Eye (tissue), 1 donor: ENCODE results near the gene CPD.
A peak's percentile ranks its signal among the peaks of the same experiment; 100 is the strongest.
"Not testable (repeated sequence)": the region's sequence is repeated elsewhere in the genome, so short reads cannot be mapped to it uniquely, and the experiment has no call there.

Experiments used
- DNase-seq: peaks from one replicate; pipeline ENCODE4 v3.0.0-alpha.2; 2015

CPD gene

DNA sequence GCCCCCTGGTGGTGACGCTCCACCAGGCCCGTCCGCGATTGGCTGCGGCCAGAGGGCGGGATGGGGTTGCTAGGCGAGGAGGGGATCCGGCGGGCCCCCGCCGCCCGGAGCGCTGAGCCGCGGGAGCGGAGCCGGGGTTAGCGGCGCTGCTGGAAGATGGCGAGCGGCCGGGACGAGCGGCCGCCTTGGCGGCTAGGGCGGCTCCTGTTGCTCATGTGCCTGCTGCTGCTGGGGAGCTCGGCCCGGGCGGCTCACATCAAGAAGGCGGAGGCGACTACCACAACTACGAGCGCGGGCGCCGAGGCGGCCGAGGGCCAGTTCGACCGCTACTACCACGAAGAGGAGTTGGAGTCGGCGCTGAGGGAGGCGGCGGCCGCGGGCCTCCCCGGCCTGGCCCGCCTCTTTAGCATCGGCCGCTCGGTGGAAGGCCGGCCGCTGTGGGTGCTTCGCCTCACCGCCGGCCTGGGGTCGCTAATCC lies at the start of gene CPD:
Gene CPD, plus strand, starts transcription at position 103 of the 478 bp plus-strand sequence. Its CDS starts 54 bp downstream, at position 157.
- DNase-seq = peak; percentile 98

DNA sequence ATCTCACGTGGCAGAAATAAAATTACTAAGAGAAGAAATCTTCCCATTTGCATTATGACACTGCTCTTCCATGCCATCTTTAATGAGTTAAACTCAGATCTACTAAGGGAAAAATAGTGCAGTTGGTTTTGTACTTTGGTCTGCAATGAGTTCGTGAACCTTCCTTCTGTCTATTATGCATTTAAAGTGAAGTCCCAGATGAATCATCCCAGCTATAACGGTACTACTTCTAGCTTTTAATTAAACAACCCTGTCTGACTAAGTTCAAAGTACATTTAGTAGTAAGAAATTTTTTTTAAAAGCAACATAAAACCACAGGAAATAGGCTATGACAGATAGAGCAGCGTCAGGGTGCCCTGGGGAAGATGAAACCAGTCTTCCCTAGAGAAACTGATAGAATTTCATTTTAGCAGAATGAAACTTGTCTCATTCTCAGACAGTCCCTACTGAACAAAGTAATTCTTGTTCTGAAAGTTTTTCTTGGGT lies 46.6 kb upstream of the CPD start:
- no peak for DNase-seq

GRCh38 chr17:30333503-30334360 lies 45.0 kb upstream of the CPD start, which contains the start of gene TMIGD1:
Gene TMIGD1, minus strand, starts transcription at chr17:30334057. Its CDS starts 1,924 bp downstream, at chr17:30332133.
- no peak for DNase-seq

- DNase-seq = no peak
Observed at GRCh38 chr17:30334421-30334820, 44.3 kb upstream of the CPD start.

GRCh38 chr17:30336369-30337171 lies 42.2 kb upstream of the CPD start:
- DNase-seq = peak; percentile 27

- DNase-seq = no peak
Observed at GRCh38 chr17:30337393-30337999, 41.2 kb upstream of the CPD start.

DNA sequence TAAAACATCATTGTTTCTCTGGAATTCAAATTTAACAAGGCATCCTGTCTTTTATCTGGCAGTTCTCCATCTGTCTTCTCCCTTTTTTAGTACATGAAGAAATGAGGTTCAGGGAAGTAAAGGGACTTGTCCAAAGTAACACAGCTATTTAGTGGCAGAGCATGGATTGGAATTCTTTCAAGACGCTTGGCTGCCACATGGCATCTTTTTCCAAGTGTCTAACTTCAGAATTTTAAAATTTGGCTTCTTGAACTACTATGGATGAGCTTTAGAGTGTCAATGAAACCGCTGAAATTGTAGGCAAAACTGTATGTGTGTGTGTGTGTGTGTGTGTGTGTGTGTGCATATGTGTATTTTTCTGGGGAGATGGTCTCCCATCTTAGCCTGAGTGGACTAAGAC lies 39.6 kb upstream of the CPD start:
- no peak for DNase-seq

- no peak for DNase-seq
Observed at GRCh38 chr17:30340801-30341356, 37.8 kb upstream of the CPD start.

GRCh38 chr17:30341703-30342249 lies 37.0 kb upstream of the CPD start:
- DNase-seq = no peak

DNA sequence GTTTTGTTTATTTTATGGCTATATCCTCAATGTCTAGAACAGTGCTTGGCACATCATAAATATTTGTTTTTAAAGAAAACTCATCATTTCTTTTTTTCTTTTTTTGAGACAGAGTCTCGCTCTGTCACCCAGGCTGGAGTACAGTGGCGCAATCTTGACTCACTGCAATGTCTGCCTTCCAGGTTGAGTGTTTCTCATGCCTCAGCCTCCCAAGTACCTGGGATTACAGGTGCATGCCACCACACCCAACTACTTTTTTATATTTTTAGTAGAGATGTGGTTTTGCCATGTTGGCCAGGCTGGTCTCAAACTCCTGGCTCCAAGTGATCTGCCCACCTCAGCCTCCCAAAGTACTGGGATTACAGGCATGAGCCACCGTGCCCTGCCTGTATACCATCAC lies 35.5 kb upstream of the CPD start:
- not testable (repeated sequence) for DNase-seq

DNA sequence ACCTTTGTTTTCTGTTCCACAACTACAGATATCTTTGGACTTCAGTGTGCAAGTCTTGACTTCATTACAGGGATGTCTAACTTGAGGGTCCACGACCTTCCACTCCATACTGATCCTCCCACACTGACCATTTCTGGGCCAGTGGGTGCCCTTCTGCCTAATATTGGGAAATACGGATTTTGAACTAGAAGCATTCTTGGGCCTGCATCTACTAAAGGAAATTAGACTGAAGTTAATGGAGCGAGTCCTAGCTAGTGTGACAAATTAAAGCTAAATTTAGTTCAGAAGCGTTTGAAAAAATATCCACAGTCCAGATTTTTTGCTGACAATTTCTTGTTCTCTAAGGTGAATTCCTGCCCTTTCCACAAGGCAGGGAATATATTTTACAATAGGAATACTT lies 34.9 kb upstream of the CPD start:
- no peak for DNase-seq

DNA sequence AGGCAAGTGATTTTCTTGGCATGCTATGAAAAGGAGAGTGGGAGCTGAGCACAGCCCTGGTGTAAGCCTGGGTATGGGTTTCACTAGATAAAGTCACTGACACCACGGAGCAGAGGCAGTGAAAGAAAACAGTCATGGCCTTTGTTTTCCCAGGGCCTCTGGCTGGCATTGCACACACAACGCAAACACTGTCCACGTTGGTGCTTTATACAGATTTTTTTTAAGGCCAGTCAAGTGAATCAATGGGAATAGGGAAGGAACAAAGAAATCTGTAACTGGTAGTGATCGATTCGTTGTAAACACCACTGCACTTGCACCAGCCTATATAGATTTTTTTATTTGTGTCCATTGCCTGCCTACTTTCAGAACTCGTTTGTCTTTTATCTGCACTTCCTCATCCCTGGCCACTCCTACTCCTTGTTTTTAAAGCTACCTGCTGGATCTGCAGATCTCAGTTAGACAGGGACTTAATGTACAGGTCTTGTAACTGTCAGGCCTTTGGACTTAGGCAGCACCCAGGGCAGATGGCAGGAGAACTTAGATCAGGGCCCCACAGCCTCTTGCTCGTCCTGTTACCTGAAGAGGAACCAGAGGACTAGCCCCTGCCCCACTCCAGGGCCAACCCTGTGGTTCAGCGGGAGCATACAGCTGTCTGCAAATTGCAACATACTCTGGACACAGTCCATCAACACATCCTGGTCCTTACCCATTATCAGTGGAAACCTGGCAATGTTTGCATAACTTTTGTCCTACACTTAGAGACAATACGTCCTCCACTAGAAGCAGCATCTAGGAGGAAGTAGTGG lies 34.2 kb upstream of the CPD start:
- DNase-seq = peak; percentile 18

DNA sequence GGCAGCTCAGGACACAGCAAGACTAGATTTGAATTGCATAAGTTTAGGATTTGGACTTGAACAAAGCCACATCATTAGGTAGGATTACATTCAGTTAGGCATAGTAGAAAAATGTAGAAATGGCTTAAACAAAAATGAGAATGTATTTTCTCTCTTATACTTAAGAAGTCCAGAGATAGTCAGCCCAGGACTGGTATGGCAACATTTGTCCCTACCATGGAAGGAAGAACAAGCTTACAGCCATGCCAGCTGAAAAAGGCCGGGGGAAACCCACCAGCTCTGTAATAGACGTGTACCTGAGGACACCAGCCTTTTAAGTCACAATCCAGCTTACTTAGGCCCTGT lies 33.7 kb upstream of the CPD start:
- no peak for DNase-seq

DNA sequence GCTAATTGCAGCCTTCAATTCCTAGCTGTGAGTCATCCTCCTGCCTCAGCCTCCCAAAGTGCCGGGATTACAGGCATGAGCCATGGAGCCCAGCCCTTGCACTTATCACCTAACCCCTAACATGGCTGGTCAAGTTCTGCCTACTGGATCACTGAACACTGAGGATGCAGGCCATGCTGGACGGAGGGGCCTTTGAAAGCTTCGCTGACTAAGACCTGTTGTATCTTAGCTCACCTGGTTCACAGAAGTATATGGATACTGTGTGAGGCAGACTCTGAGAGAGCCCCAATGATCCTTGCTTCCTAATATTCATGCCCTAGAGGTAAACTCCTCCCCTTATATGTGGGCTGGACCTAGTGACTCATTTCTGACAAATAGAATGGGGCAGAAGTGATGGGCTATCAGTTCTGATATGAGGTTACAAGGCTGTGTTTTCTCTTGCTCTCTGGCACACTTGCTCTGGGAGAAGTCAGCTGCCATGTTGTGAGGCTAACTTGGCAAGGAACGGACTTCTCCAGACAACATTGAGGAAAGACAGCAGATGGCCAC lies 33.1 kb upstream of the CPD start:
- no peak for DNase-seq

DNA sequence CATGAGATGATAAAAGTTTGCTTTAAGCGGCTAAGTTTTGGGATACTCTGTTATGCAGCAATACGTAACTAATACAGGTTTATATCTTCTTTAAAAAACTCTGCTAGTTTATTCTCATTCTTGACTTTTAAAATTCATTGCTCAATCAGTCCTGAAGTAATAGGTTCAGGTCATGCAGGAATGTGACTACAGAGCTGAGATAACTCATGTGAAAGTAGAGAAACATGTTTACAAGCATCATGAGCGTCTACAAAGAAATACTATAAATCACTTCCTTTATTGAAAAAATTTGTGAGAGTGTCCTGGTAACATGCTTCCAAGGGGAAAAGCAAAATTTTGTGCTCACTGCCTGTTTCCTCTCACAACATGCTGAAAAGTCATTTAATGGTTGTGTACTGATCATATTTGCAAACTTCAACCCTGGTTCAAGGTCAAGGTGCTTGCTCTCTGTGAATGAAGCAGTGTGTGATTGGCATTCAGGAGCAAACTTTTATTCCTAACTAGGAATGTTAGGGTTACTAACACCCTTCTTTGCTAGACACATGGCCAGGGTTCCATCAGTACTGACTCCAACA lies 32.4 kb upstream of the CPD start:
- DNase-seq = no peak

DNA sequence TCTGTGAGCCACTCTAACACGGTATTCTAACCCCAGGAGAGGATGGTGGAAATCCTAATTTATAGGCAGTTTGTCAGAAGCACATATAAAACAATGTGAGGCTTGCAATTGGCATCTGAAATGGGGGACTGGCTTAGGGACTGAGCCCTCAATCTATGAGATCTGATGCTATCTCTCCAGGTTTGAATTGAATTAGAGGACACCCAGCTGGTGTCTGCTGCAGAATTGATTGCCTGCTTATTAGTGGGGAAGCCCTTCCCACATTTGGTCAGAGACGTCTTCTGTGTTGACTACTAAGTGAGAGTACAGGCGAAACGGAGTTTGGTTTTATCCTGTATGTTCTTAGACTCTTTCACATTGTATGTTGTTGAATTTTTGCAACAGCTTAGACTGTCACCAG lies 31.2 kb upstream of the CPD start:
- no peak for DNase-seq

- DNase-seq = no peak
Observed at GRCh38 chr17:30349252-30349651, 29.5 kb upstream of the CPD start.

GRCh38 chr17:30351263-30351662 lies 27.5 kb upstream of the CPD start:
- DNase-seq = not testable (repeated sequence)

GRCh38 chr17:30351735-30352134 lies 27.0 kb upstream of the CPD start:
- DNase-seq = no peak

DNA sequence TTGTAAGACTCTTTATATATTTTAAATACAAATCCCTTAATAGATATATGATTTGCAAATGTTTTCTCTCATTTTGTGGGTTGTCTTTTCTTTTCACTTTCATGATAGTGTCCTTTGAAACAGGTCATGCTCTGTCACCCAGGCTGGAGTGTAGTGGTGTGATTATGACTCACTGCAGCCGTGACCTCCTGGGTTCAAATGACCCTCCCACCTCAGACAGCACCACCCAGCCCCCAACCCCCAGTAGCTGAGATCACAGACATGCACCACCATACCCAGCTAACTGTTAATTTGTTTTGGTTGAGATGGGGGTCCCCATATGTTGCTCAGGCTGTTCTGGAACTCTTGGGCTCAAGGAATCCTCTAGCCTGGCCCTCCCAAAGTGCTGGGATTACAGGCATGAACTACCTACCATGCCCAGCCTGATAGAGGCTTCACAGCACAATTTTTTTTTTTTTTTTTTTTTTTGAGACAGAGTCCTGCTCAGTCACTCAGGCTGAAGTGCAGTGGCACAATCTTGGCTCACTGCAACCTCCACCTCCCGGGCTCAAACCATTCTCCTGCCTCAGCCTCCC lies 26.4 kb upstream of the CPD start:
- no peak for DNase-seq

GRCh38 chr17:30354701-30355100 lies 24.0 kb upstream of the CPD start:
- no peak for DNase-seq
